ENCODE results near the gene NELFA.

NELFA gene

GRCh38 chr4:1968686-1969295, 40.0 kb downstream of the NELFA start:
- TF ChIP-seq POLR2AphosphoS5 (IDR thresholded peaks at IDR 0.05; ENCODE audit: low read depth, low read length), result no peak
- no peak for TF ChIP-seq REST (IDR thresholded peaks at IDR 0.05; ENCODE audit: insufficient read depth in 1 of 2, low read depth in 2 of 2, low read length in 2 of 2)

GRCh38 chr4:1967512-1968149, 41.1 kb downstream of the NELFA start:
- TF ChIP-seq REST (IDR thresholded peaks at IDR 0.05; ENCODE audit: insufficient read depth in 1 of 2, low read depth in 2 of 2, low read length in 2 of 2) (no peak), POLR2AphosphoS5 (IDR thresholded peaks at IDR 0.05; ENCODE audit: low read depth, low read length) (no peak), TAF1 (IDR thresholded peaks at IDR 0.05; ENCODE audit: borderline replicate concordance, insufficient read depth, low read length) (no peak), SIN3A (IDR thresholded peaks at IDR 0.05; ENCODE audit: borderline replicate concordance, insufficient read depth, low read length) (no peak), FOXP2 (optimal IDR thresholded peaks at IDR 0.05; ENCODE audit: borderline replicate concordance, extremely low read depth, extremely low read length, insufficient read depth) (no peak)

- no peak for TF ChIP-seq POLR2AphosphoS5 (IDR thresholded peaks at IDR 0.05; ENCODE audit: low read depth, low read length)
- no peak for TF ChIP-seq FOXP2 (optimal IDR thresholded peaks at IDR 0.05; ENCODE audit: borderline replicate concordance, extremely low read depth, extremely low read length, insufficient read depth)
- TF ChIP-seq SIN3A (IDR thresholded peaks at IDR 0.05; ENCODE audit: borderline replicate concordance, insufficient read depth, low read length), result no peak
- no peak for TF ChIP-seq TAF1 (IDR thresholded peaks at IDR 0.05; ENCODE audit: borderline replicate concordance, insufficient read depth, low read length)
- TF ChIP-seq REST (IDR thresholded peaks at IDR 0.05; ENCODE audit: insufficient read depth in 1 of 2, low read depth in 2 of 2, low read length in 2 of 2), result no peak
These were observed 43.8 kb downstream of the NELFA start for GRCh38 chr4:1964971-1965370.

- TF ChIP-seq FOXP2 (optimal IDR thresholded peaks at IDR 0.05; ENCODE audit: borderline replicate concordance, extremely low read depth, extremely low read length, insufficient read depth), result no peak
- no peak for TF ChIP-seq SIN3A (IDR thresholded peaks at IDR 0.05; ENCODE audit: borderline replicate concordance, insufficient read depth, low read length)
- TF ChIP-seq POLR2AphosphoS5 (IDR thresholded peaks at IDR 0.05; ENCODE audit: low read depth, low read length), result no peak
- no peak for TF ChIP-seq REST (IDR thresholded peaks at IDR 0.05; ENCODE audit: insufficient read depth in 1 of 2, low read depth in 2 of 2, low read length in 2 of 2)
- no peak for TF ChIP-seq TAF1 (IDR thresholded peaks at IDR 0.05; ENCODE audit: borderline replicate concordance, insufficient read depth, low read length)
These were observed 44.3 kb downstream of the NELFA start for GRCh38 chr4:1964443-1964842.

All from PFSK-1 (cell line).